K562 (cell line): ENCODE data around the gene PPP1R14D. TPM values are rescaled to one million over a fixed set of nuclear protein-coding genes. Genes with fewer than 3 reads are reported as not detected.

Experiments used
- CBX5 ChIP-seq: IDR thresholded peaks from 2 replicates; pipeline ENCODE4 v1.6.1; 2014; ENCODE audit warnings: low read depth, borderline replicate concordance
- CC2D1A ChIP-seq: fragments of 450-650 bp; IDR thresholded peaks from 2 replicates; pipeline ENCODE4 v1.6.1; 2017; ENCODE audit warnings: mild to moderate bottlenecking
- CTBP1 ChIP-seq: fragments of 450-650 bp; IDR thresholded peaks from 2 replicates; pipeline ENCODE4 v1.6.1; 2016; ENCODE audit warnings: borderline replicate concordance
- ELF1 ChIP-seq: fragments of 200-800 bp; sonication (Bioruptor generic); IDR thresholded peaks from 2 replicates; pipeline ENCODE4 v1.6.1; 2016; ENCODE audit warnings: missing genetic modification characterization, missing compliant biosample characterization
- ETV6 ChIP-seq, 3 experiments: fragments of 150-350 bp in 1 of 3; sonication (generic) in 1 of 3; formaldehyde crosslinking in 1 of 3; IDR thresholded peaks; 2 replicates each; pipeline versions ENCODE4 v1.6.1 to v1.8.0; 2014 to 2022; ENCODE audit warnings: borderline replicate concordance in 2 of 3, low read depth in 2 of 3, antibody characterized with exemption in 1 of 3, low read length in 1 of 3, mild to moderate bottlenecking in 1 of 3, missing genetic modification reagents in 1 of 3
- HDAC3 ChIP-seq: fragments of 450-650 bp; IDR thresholded peaks from 2 replicates; pipeline ENCODE4 v1.6.1; 2018; ENCODE audit warnings: borderline replicate concordance, mild to moderate bottlenecking, moderate library complexity; ENCODE audit not compliant: partially characterized antibody
- LEF1 ChIP-seq: fragments of 450-650 bp; IDR thresholded peaks from 2 replicates; pipeline ENCODE4 v1.6.1; 2016; ENCODE audit warnings: mild to moderate bottlenecking
- NFIX ChIP-seq: fragments of 250-450 bp; sonication (Bioruptor Pico); IDR thresholded peaks from 2 replicates; pipeline ENCODE4 v1.4.0; 2020; ENCODE audit warnings: low read depth, mild to moderate bottlenecking, moderate library complexity
- NONO ChIP-seq, 2 experiments: fragments of 200-400 bp in 1 of 2; fragments of 450-650 bp in 1 of 2; formaldehyde crosslinking in 1 of 2; IDR thresholded peaks; 2 replicates each; pipeline ENCODE4 v1.6.1; 2017; ENCODE audit warnings: low read depth in 2 of 2, mild to moderate bottlenecking in 2 of 2, moderate library complexity in 2 of 2, low read length in 1 of 2
- NR0B1 ChIP-seq: fragments of 450-650 bp; IDR thresholded peaks from one replicate; pipeline ENCODE4 v1.6.1; 2018; ENCODE audit warnings: mild to moderate bottlenecking, moderate library complexity; ENCODE audit not compliant: partially characterized antibody
- SIN3B ChIP-seq: fragments of 450-650 bp; IDR thresholded peaks from 2 replicates; pipeline ENCODE4 v1.6.1; 2017; ENCODE audit warnings: low read depth, mild to moderate bottlenecking, moderate library complexity
- SMARCA4 ChIP-seq: fragments of 450-650 bp; IDR thresholded peaks from 2 replicates; pipeline ENCODE4 v1.6.1; 2016
- XRCC5 ChIP-seq: fragments of 200-400 bp; formaldehyde crosslinking; IDR thresholded peaks from 2 replicates; pipeline ENCODE4 v1.6.1; 2017; ENCODE audit warnings: low read depth, mild to moderate bottlenecking, low read length
- ZNF134 ChIP-seq: fragments of 250-450 bp; sonication (Bioruptor Pico); conservative IDR thresholded peaks from 2 replicates; pipeline ENCODE4 v1.4.0; 2020
- ZNF263 ChIP-seq: sonication (generic); formaldehyde crosslinking; IDR thresholded peaks from 2 replicates; pipeline ENCODE4 v1.8.0; 2022; ENCODE audit warnings: mild to moderate bottlenecking, missing genetic modification reagents, borderline replicate concordance
- ZNF274 ChIP-seq: IDR thresholded peaks from 2 replicates; pipeline ENCODE4 v1.6.1; 2011; ENCODE audit warnings: low read depth, mild to moderate bottlenecking, low read length, moderate library complexity, borderline replicate concordance
- ZNF57 ChIP-seq: fragments of 450-650 bp; formaldehyde crosslinking; IDR thresholded peaks from 2 replicates; pipeline ENCODE4 v1.4.0; 2020; ENCODE audit warnings: mild to moderate bottlenecking, moderate library complexity
- ZNF766 ChIP-seq: fragments of 200-800 bp; sonication (Bioruptor generic); conservative IDR thresholded peaks from 2 replicates; pipeline ENCODE4 v1.6.1; 2016; ENCODE audit warnings: missing genetic modification characterization, missing compliant biosample characterization
- polyA plus RNA-seq, 8 experiments: library from polyadenylated mRNA; depleted of rRNA in 4 of 8; stranded (reverse) in 5 of 8; unstranded in 3 of 8; fragments of >200 nt; fragmentation: Nextera tagmentation in 2 of 8; fragmentation: Illumina TruSeq in 1 of 8; extraction: Ambion mirVana in 2 of 8; extraction: Trizol in 1 of 8; gene quantifications; 2 replicates each; pipeline versions ENCODE4 v1.2.1 to v1.2.3, GENCODE V29; 2011 to 2014; ENCODE audit warnings: inconsistent platforms in 1 of 8, missing spikeins in 1 of 8
- total RNA-seq, 7 experiments: library from RNA; depleted of rRNA in 6 of 7; stranded (reverse); fragments of >200 nt in 6 of 7; fragmentation: Illumina TruSeq in 2 of 7; extraction: Trizol in 2 of 7; gene quantifications; 2 replicates each; pipeline versions ENCODE4 v1.2.1 to v1.2.3, GENCODE V29; 2011 to 2021; ENCODE audit warnings: low replicate concordance in 1 of 7
- TF ChIP-seq, protein P1 (sequence below): fragments of 250-450 bp; sonication (Bioruptor Pico); IDR thresholded peaks from 2 replicates; pipeline ENCODE4 v1.4.0; 2020; ENCODE audit warnings: mild to moderate bottlenecking
- TF ChIP-seq, protein P2 (sequence below): fragments of 250-450 bp; sonication (Bioruptor Pico); IDR thresholded peaks from 2 replicates; pipeline ENCODE4 v1.8.0; 2022; ENCODE audit warnings: moderate library complexity, mild to moderate bottlenecking, inconsistent platforms

Gene PPP1R14D
- total and polyA plus RNA-seq, 9 of the 15 experiments (the other 6 are each of a cell fraction or from before 2014, with no cell fraction given) = 0.11 to 0.18 TPM; not detected in 7

GRCh38 chr15:40807888-40808461 is 20.5 kb downstream of the PPP1R14D start (continued):
- TF ChIP-seq, protein P1, sequence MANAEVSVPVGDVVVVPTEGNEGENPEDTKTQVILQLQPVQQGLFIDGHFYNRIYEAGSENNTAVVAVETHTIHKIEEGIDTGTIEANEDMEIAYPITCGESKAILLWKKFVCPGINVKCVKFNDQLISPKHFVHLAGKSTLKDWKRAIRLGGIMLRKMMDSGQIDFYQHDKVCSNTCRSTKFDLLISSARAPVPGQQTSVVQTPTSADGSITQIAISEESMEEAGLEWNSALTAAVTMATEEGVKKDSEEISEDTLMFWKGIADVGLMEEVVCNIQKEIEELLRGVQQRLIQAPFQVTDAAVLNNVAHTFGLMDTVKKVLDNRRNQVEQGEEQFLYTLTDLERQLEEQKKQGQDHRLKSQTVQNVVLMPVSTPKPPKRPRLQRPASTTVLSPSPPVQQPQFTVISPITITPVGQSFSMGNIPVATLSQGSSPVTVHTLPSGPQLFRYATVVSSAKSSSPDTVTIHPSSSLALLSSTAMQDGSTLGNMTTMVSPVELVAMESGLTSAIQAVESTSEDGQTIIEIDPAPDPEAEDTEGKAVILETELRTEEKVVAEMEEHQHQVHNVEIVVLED = no peak
- no peak for TF ChIP-seq XRCC5
- no peak for TF ChIP-seq ZNF134 (CRISPR knock-in tag)
- no peak for TF ChIP-seq ELF1
- 0 out of 2 replicates have a peak, but pooled peaks have one; percentile 18 for TF ChIP-seq SMARCA4
- TF ChIP-seq NONO (IDR thresholded peaks at IDR 0.05; ENCODE audit: low read depth in 2 of 2, low read length in 1 of 2) = no peak
- TF ChIP-seq ZNF766 (CRISPR knock-in tag) = no peak
- TF ChIP-seq LEF1 = 0 out of 2 replicates have a peak, but pooled peaks have one; percentile 26
- no peak for TF ChIP-seq CTBP1
- TF ChIP-seq NFIX (CRISPR knock-in tag) = no peak
- TF ChIP-seq, protein P2, sequence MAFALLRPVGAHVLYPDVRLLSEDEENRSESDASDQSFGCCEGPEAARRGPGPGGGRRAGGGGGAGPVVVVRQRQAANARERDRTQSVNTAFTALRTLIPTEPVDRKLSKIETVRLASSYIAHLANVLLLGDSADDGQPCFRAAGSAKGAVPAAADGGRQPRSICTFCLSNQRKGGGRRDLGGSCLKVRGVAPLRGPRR (CRISPR knock-in tag) = no peak
- TF ChIP-seq ETV6 (IDR thresholded peaks at IDR 0.05; ENCODE audit: borderline replicate concordance in 1 of 2, low read depth in 2 of 2, low read length in 1 of 2) = no peak
- TF ChIP-seq ETV6 (CRISPR knock-in tag; IDR thresholded peaks at IDR 0.05; ENCODE audit: borderline replicate concordance) = no peak
- TF ChIP-seq ZNF274 = no peak
- no peak for TF ChIP-seq CBX5
- TF ChIP-seq SIN3B = no peak
- no peak for TF ChIP-seq NR0B1
- no peak for TF ChIP-seq HDAC3
- TF ChIP-seq ZNF263 (CRISPR knock-in tag) = no peak
- no peak for TF ChIP-seq ZNF57 (CRISPR knock-in tag)
- no peak for TF ChIP-seq CC2D1A
